Measurements from ENCODE around the gene CAMK4.

GRCh38 chr5:111237470-111237869, 13.3 kb downstream of the CAMK4 start:
- TF ChIP-seq POLR2AphosphoS5 (IDR thresholded peaks at IDR 0.05; ENCODE audit: low read depth, low read length): no peak
- no peak for TF ChIP-seq REST (IDR thresholded peaks at IDR 0.05; ENCODE audit: low read depth)
- TF ChIP-seq CTCF (IDR thresholded peaks at IDR 0.05 in 2 of 3, conservative IDR thresholded peaks at IDR 0.05 in 1 of 3; ENCODE audit: borderline replicate concordance in 1 of 3, insufficient read depth in 1 of 3, low read depth in 2 of 3, low read length in 2 of 3): no peak
- no peak for TF ChIP-seq ZNF274 (IDR thresholded peaks at IDR 0.05; ENCODE audit: low read depth, low read length)
- TF ChIP-seq POLR2A (IDR thresholded peaks at IDR 0.05; ENCODE audit: borderline replicate concordance, extremely low read depth, insufficient read depth, insufficient read length): no peak
- no peak for TF ChIP-seq MAX (IDR thresholded peaks at IDR 0.05)
- TF ChIP-seq SRF (IDR thresholded peaks at IDR 0.05; ENCODE audit: low read depth): no peak

Data from HCT116 (cell line).